NB4 (cell line): ENCODE measurements around the gene UPK1B.

Experiments used
- DNase-seq: peaks from one replicate; pipeline ENCODE4 v3.0.0; 2010; ENCODE audit warnings: low read depth
- H3K4me3 ChIP-seq: one replicate; pipeline ENCODE4 v1.5.1; 2011; ENCODE audit warnings: mild to moderate bottlenecking, low read depth, low read length, moderate library complexity
- CTCF ChIP-seq: IDR thresholded peaks from one replicate; pipeline ENCODE4 v1.5.1; 2012; ENCODE audit warnings: low read depth, low read length
- MAX ChIP-seq: IDR thresholded peaks from 2 replicates; pipeline ENCODE4 v1.6.1; 2011; ENCODE audit warnings: low read depth, low read length
- MYC ChIP-seq: IDR thresholded peaks from 2 replicates; pipeline ENCODE4 v1.6.1; 2011; ENCODE audit warnings: low read depth, low read length
- POLR2A ChIP-seq: IDR thresholded peaks from 2 replicates; pipeline ENCODE4 v1.6.1; 2011; ENCODE audit warnings: mild to moderate bottlenecking; ENCODE audit not compliant: insufficient read length; ENCODE audit errors: extremely low read depth

UPK1B gene

DNA sequence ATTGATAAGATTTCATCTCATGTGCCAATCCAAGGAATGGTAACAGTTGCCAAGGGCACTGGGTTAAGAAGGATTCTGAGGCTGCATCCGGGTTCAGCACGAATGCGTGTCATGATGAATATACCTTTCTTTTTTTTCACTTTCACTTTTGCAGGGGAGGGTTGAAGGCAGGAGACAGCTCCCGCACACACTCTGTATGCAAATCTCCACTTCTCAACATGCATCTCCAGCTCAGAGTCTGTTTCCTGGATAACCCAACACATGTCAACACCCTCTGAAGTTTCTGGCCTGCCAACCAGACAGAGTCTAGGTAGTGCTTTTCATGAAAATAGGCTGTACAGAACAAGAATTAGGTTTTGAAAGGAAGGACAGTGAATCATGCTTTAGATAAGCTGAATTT, 45.7 kb downstream of the UPK1B start:
- H3K4me3 ChIP-seq, result no peak overlapping the region
- TF ChIP-seq CTCF (no peak), MAX (no peak), MYC (no peak), POLR2A (no peak)
- no peak for DNase-seq

DNA sequence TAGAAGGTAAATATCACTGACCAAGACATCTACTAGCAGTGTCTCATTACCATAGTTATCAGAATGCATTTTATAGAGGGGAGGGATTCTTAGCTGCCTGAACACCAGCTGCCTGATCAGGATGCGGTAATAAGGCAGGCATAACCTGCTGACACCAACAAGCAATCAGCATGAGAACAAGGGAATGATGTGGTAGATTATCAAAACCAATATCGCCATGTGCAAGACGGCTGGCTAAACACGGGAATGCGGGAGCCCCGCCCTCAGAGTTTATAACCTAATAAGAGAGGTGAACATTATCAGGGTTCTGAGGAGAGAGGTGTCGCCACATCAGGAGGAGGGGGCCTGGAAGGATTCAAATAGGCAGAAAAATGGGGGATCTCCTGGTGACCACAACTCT, 46.8 kb downstream of the UPK1B start:
- DNase-seq, result no peak
- TF ChIP-seq MAX, result no peak
- TF ChIP-seq MYC, result no peak
- TF ChIP-seq POLR2A, result no peak
- no peak for TF ChIP-seq CTCF
- no peak overlapping the region for H3K4me3 ChIP-seq

GRCh38 chr3:119220970-119221667, 47.7 kb downstream of the UPK1B start:
- no peak for DNase-seq
- no peak for TF ChIP-seq MYC
- TF ChIP-seq CTCF, result no peak
- no peak for TF ChIP-seq MAX
- no peak for TF ChIP-seq POLR2A
- H3K4me3 ChIP-seq, result no peak overlapping the region

GRCh38 chr3:119221779-119222320, 48.5 kb downstream of the UPK1B start:
- H3K4me3 ChIP-seq, result no peak overlapping the region
- no peak for DNase-seq
- TF ChIP-seq CTCF (no peak), MAX (no peak), POLR2A (no peak), MYC (no peak)

DNA sequence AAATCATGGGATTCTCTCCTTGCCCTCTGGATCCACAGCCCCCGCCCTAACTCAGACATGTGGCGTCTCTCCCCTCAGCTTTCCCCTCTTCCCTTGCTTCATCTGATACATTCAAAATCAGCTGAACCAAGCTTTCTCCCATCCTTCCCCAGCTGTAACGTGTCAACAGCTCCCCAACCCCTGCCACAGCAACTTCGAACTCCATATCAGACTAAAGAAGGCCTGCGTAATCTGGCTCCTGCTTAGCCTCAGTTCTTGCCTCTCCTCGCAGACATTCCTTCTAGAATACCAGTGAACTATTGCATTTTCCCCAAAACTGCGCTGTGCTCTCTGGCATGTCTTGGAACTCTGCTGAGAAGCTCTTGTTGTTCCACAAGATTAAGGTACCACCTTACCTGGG, 49.0 kb downstream of the UPK1B start:
- no peak overlapping the region for H3K4me3 ChIP-seq
- no peak for DNase-seq
- TF ChIP-seq POLR2A, result no peak
- TF ChIP-seq CTCF, result no peak
- TF ChIP-seq MYC, result no peak
- TF ChIP-seq MAX, result no peak

GRCh38 chr3:119223511-119223910, 50.1 kb downstream of the UPK1B start:
- TF ChIP-seq POLR2A (no peak), MYC (no peak), MAX (no peak)
- DNase-seq, result peak; percentile 11
- no peak overlapping the region for H3K4me3 ChIP-seq
